ENCODE data around the gene NUMA1. TPM values are rescaled to one million over a fixed set of nuclear protein-coding genes. Genes with fewer than 3 reads are reported as not detected.

The NUMA1 gene
- total and polyA plus RNA-seq, 7 donors, result 68.9 to 130 (median 100) TPM

DNA sequence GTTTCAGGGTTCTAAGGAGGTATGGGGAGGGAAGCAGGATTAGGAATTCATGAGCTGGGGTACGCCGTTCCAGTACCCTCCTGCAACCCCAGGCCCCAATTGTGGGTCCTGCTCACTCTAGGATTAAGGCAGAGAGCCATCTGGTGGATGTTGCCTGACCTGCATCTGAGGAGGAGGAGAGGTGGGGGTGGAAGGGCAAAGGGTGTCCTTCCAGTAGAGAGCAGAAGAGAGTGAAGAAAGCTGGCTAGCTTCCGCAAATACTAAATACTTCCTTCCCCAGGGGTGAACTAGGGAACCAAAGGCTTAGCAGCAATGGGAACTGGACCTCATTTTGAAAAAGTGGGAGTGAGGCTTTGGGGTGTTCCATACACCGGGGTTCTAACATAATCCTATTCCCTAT lies 10.9 kb upstream of the NUMA1 start:
- TF ChIP-seq, protein P1, sequence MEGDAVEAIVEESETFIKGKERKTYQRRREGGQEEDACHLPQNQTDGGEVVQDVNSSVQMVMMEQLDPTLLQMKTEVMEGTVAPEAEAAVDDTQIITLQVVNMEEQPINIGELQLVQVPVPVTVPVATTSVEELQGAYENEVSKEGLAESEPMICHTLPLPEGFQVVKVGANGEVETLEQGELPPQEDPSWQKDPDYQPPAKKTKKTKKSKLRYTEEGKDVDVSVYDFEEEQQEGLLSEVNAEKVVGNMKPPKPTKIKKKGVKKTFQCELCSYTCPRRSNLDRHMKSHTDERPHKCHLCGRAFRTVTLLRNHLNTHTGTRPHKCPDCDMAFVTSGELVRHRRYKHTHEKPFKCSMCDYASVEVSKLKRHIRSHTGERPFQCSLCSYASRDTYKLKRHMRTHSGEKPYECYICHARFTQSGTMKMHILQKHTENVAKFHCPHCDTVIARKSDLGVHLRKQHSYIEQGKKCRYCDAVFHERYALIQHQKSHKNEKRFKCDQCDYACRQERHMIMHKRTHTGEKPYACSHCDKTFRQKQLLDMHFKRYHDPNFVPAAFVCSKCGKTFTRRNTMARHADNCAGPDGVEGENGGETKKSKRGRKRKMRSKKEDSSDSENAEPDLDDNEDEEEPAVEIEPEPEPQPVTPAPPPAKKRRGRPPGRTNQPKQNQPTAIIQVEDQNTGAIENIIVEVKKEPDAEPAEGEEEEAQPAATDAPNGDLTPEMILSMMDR (IDR thresholded peaks at IDR 0.05), result peak; percentile 85
- Histone ChIP-seq H3K9me3 (no peaks in the 10 kb centered on the region), H3K4me3 (no peak overlapping the region), H3K4me1 (peaks cover 4% of the 10 kb centered on the region), H3K27me3 (ENCODE audit: insufficient read depth in 3 of 3, low read length in 2 of 3) (no peaks in the 10 kb centered on the region), H3K27ac (peak overlapping the region; percentile 1), H3K36me3 (ENCODE audit: insufficient read depth in 1 of 2, low read depth in 1 of 2) (peaks cover 7 to 44% of the 10 kb centered on the region in 2 donors)
- intact Hi-C loops (cut with DNase I), result loop anchor here (1.0 to 5.0 kb wide), 3 partner anchors 64 to 114 kb away; no protein-coding TSS in a partner anchor
- ATAC-seq, result peak; percentile 89 to 96 (median 91)
- WGBS, 3 donors, result 33 to 39% (median 34%) methylated on average over 4 of the region's 4 CpGs
- peak; percentile 67 to 84 for DNase-seq

DNA sequence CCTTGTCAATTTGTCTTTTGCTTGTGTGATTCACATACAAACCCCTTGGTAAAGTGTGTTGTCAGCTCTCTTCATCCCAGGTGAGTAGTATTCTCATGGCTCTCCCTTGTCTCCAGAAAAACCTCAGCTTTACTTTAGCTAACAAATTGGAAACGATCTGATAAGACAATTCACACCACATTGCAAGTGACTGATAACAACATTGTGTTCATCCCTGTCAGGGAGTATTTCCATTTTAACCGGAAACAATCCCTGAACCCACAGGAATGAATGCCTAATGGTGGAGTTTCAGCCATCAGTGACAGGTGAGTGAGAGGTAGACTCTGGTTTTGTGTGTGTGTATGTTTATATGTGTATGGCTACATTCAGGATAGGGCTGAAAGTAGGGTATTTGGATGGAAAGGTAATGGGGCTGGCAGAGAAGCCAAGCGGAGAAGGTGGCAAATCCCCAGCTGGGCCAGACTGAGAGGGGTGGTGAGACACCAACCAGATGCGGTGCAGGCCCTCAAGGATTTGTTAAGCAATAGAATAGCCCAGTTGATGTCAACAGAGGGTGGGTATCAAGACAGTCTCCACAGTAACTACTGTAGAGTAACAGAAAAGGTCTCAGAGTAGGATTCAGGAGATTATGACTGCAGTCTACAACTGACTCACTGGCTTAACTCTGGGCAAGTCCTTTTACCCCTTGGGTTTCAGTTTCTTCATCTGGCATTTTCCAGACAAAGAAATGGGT lies 7.9 kb upstream of the NUMA1 start:
- ATAC-seq (no peak), DNase-seq (no peak)
- no peaks in the 10 kb centered on the region for H3K9me3 ChIP-seq
- peaks cover 7 to 18% of the 10 kb centered on the region in 2 donors for H3K36me3 ChIP-seq (ENCODE audit: insufficient read depth in 1 of 2, low read depth in 1 of 2)
- intact Hi-C loops (cut with DNase I), result no loop called here
- H3K27me3 ChIP-seq (ENCODE audit: insufficient read depth in 3 of 3, low read length in 2 of 3), result no peaks in the 10 kb centered on the region
- H3K4me1 ChIP-seq, result peaks cover 4% of the 10 kb centered on the region
- TF ChIP-seq, protein P1 (IDR thresholded peaks at IDR 0.05), result no peak
- 78 to 82% (median 79%) methylated on average over 4 of the region's 4 CpGs for WGBS, 3 donors
- no peak overlapping the region for H3K4me3 ChIP-seq
- H3K27ac ChIP-seq, result no peak overlapping the region

DNA sequence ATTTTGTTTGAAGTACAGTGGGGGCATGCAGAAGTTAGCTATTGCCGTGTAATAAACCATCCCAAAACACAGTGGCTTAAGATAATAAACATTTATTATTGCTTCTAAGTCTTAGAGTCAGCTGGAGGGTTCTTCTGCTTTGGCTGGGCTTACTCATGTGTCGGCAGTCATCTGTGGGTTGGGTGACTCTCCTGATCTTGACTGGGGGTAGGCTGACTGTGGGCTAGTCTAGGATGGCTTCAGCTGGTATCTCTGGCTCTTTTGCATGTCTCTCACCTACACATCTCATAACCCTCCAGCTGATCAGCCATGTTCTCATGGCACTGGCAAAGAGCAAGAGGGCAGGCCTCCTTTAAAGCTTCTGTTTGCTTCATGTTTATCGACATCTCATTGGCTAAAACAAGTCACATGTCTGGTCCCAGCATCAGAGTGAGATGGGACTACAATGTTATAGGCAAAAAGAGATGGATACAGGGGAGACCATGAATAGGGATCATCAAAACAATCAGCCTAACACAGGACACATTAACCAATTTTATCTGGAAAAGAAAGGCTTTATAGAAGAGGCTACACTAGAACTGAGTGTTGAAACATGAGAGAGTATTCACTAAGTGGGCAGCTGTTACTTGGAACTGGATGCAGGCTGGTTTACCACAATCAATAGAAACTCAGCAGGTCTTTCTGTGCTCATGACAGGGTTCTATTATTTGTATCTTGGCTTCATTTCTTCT lies 5.4 kb upstream of the NUMA1 start:
- WGBS, 3 donors, result 64 to 74% (median 67%) methylated on average over 3 of the region's 3 CpGs
- intact Hi-C loops (cut with DNase I), result no loop called here
- Histone ChIP-seq H3K4me3 (no peak overlapping the region), H3K4me1 (peaks cover 7% of the 10 kb centered on the region), H3K27me3 (ENCODE audit: insufficient read depth in 3 of 3, low read length in 2 of 3) (no peaks in the 10 kb centered on the region), H3K27ac (no peak overlapping the region), H3K9me3 (no peaks in the 10 kb centered on the region), H3K36me3 (ENCODE audit: insufficient read depth in 1 of 2, low read depth in 1 of 2) (peaks cover 3 to 18% of the 10 kb centered on the region in 2 donors)
- ATAC-seq, result no peak
- no peak for DNase-seq
- TF ChIP-seq, protein P1 (IDR thresholded peaks at IDR 0.05), result no peak

DNA sequence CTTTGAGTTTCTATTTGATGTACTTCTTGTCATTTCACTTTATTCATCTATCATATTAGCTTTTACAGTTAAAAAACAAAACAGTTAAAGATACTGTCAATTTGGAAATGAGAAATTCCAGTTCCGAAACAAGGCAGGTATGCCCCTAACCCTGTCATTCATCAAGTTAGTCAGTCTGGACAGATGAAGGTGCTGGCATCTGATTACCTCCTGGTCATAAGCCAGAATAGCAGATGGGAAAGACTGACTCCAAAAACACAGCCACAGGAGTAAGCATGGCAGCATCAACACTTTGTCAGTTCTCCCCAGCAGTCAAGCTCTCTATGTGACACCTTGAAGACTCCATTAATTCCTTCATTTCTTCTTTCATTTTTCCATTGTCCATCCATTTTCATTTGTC lies 4.6 kb upstream of the NUMA1 start:
- Histone ChIP-seq H3K4me1 (peaks cover 7% of the 10 kb centered on the region), H3K4me3 (no peak overlapping the region), H3K9me3 (no peaks in the 10 kb centered on the region), H3K36me3 (ENCODE audit: insufficient read depth in 1 of 2, low read depth in 1 of 2) (peaks cover 0 to 18% of the 10 kb centered on the region in 2 donors), H3K27me3 (ENCODE audit: insufficient read depth in 3 of 3, low read length in 2 of 3) (no peaks in the 10 kb centered on the region), H3K27ac (no peak overlapping the region)
- ATAC-seq (no peak), DNase-seq (no peak)
- TF ChIP-seq, protein P1 (IDR thresholded peaks at IDR 0.05), result no peak
- intact Hi-C loops (cut with DNase I), result no loop called here
- WGBS, 3 donors, result 26 to 56% (median 29%) methylated on average over 1 of the region's 1 CpG

Data from psoas muscle (tissue), 8 donors.